ENCODE data around the gene TMEM214. TPM values are rescaled to one million over a fixed set of nuclear protein-coding genes. Genes with fewer than 3 reads are reported as not detected.
A peak's percentile ranks its signal among the peaks of the same experiment; 100 is the strongest.

The TMEM214 gene
- total and polyA plus RNA-seq, 2 of the 8 experiments (the other 6 are each of a cell fraction or from before 2014, with no cell fraction given): 49.7 to 71.0 TPM

- Histone ChIP-seq H2BK120ac (replicated peaks; ENCODE audit: low read depth, low read length) (no peak overlapping the region), H3K27ac (ENCODE audit: low read depth, low read length) (no peak overlapping the region), H2BK15ac (ENCODE audit: low read length) (no peak overlapping the region), H3K18ac (ENCODE audit: extremely low read depth, low read length) (no peak overlapping the region), H3K36me3 (ENCODE audit: control insufficient read depth in 2 of 4, insufficient read depth in 4 of 4, low read length in 3 of 4) (peaks cover 17 to 56% (median 28%) of the 10 kb centered on the region in 4 experiments), H2AFZ (ENCODE audit: low read length) (no peak overlapping the region), H2BK12ac (ENCODE audit: low read depth, low read length) (no peak overlapping the region), H3K14ac (ENCODE audit: insufficient read length) (no peak overlapping the region), H3K27me3 (replicated peaks in 1 of 4; ENCODE audit: control insufficient read depth in 3 of 4, extremely low read depth in 1 of 4, insufficient read depth in 3 of 4, low read length in 3 of 4) (no peaks in the 10 kb centered on the region), H3K23ac (ENCODE audit: insufficient read length) (no peak overlapping the region), H2AK5ac (ENCODE audit: low read depth, low read length) (no peak overlapping the region), H4K8ac (ENCODE audit: extremely low read depth, insufficient read depth, low read length) (no peak overlapping the region), H2BK5ac (ENCODE audit: low read depth, low read length) (no peak overlapping the region), H3K4me3 (ENCODE audit: extremely low read depth in 1 of 4, insufficient read depth in 2 of 4, low read depth in 3 of 4, low read length in 4 of 4) (no peak overlapping the region), H3K4me1 (replicated peaks in 1 of 4; ENCODE audit: control insufficient read depth in 3 of 4, insufficient read depth in 4 of 4, low read length in 3 of 4) (no peaks in the 10 kb centered on the region), H3K4me2 (ENCODE audit: insufficient read depth in 1 of 2, low read depth in 2 of 2, low read length in 2 of 2) (no peak overlapping the region), H3K79me1 (ENCODE audit: low read depth, low read length) (no peaks in the 10 kb centered on the region), H3K9ac (replicated peaks in 1 of 4; ENCODE audit: extremely low read depth in 1 of 4, low read depth in 3 of 4, low read length in 3 of 4) (no peak overlapping the region), H2BK20ac (ENCODE audit: low read length) (no peak overlapping the region), H4K20me1 (replicated peaks in 1 of 2; ENCODE audit: control insufficient read depth in 1 of 2, insufficient read depth in 2 of 2, low read length in 2 of 2) (peaks cover 2 to 7% of the 10 kb centered on the region in 2 experiments), H3K4ac (replicated peaks; ENCODE audit: insufficient read length, low read depth, low read length) (no peak overlapping the region), H3K9me3 (ENCODE audit: insufficient read depth in 2 of 2, low read depth in 1 of 2, low read length in 1 of 2) (no peaks in the 10 kb centered on the region), H3K23me2 (ENCODE audit: low read depth, low read length) (no peaks in the 10 kb centered on the region), H3K56ac (replicated peaks; ENCODE audit: insufficient read length, low read depth, low read length) (no peak overlapping the region), H4K91ac (replicated peaks; ENCODE audit: insufficient read length, low read length) (no peak overlapping the region), H3K79me2 (ENCODE audit: control insufficient read depth in 1 of 2, insufficient read depth in 2 of 2, low read length in 2 of 2) (no peaks in the 10 kb centered on the region), H4K5ac (ENCODE audit: insufficient read length, low read depth, low read length) (no peak overlapping the region)
- 89% methylated on average over 10 of the region's 10 CpGs; no CpG with 5 or more reads in 1 of the 2 experiments for WGBS, 2 experiments (ENCODE audit: extremely low coverage in 1 of 2, insufficient coverage in 1 of 2, insufficient read length in 1 of 2, insufficient replicate concordance in 2 of 2, low coverage in 1 of 2, low lambda C conversion rate in 2 of 2, missing lambda C conversion rate in 1 of 2)
- ChIA-PET POLR2A (ENCODE audit: partially characterized antibody) (interaction anchor here (0.6 to 19.3 kb wide), 6 partner anchors 2 to 397 kb away, joined by 3 to 441 read pairs (median 4); partner anchors contain the start of genes AGBL5 and OST4), CTCF (ENCODE audit: partially characterized antibody) (interaction anchor here (0.8 to 18.3 kb wide), 6 partner anchors 9 to 76 kb away, joined by 3 to 160 read pairs (median 3); partner anchors contain the start of genes EMILIN1, KHK, OST4 and PREB)
- TF ChIP-seq BACH1 (IDR thresholded peaks at IDR 0.05; ENCODE audit: low read length) (no peak), POLR2A (IDR thresholded peaks at IDR 0.05; ENCODE audit: control extremely low read depth in 1 of 2, low read depth in 2 of 2, low read length in 2 of 2) (0 out of 3 replicates have a peak, but pooled peaks of 1 of the 2 experiments have one; percentile 13), BCL11A (IDR thresholded peaks at IDR 0.05; ENCODE audit: low read depth in 2 of 2, low read length in 2 of 2) (no peak)
- no peak for FAIRE-seq
- no peak for DNase-seq (ENCODE audit: low read depth in 1 of 2, low spot score in 2 of 2)
Measured at GRCh38 chr2:27058210-27058609, 25.4 kb downstream of the TMEM214 start.

All from H1 (cell line).